Measurements from ENCODE around the gene DSCAM. TPM values are rescaled to one million over a fixed set of nuclear protein-coding genes. Genes with fewer than 3 reads are reported as not detected.

DSCAM gene
- total RNA-seq, 1 donor from 2014 or later = 4.4 TPM

GRCh38 chr21:40819071-40819900 is 27.7 kb downstream of the DSCAM start:
- Mint-ChIP-seq H3K27ac (ENCODE audit: unreplicated experiment) (no peak overlapping the region), H3K36me3 (ENCODE audit: unreplicated experiment) (peaks cover 6% of the 10 kb centered on the region), H3K27me3 (ENCODE audit: unreplicated experiment) (peaks cover 2% of the 10 kb centered on the region), H3K4me3 (ENCODE audit: unreplicated experiment) (no peak overlapping the region), H3K9me3 (ENCODE audit: unreplicated experiment) (no peaks in the 10 kb centered on the region), H3K4me1 (ENCODE audit: low read depth, unreplicated experiment) (peaks cover 4% of the 10 kb centered on the region)
- TF ChIP-seq CTCF (IDR thresholded peaks at IDR 0.05; ENCODE audit: partially characterized antibody, unreplicated experiment) = no peak
- no peak for DNase-seq

GRCh38 chr21:40813918-40814317 is 33.0 kb downstream of the DSCAM start:
- H3K27me3 Mint-ChIP-seq (ENCODE audit: unreplicated experiment) = peaks cover 2% of the 10 kb centered on the region
- no peak overlapping the region for H3K4me3 Mint-ChIP-seq (ENCODE audit: unreplicated experiment)
- H3K27ac Mint-ChIP-seq (ENCODE audit: unreplicated experiment) = no peak overlapping the region
- H3K36me3 Mint-ChIP-seq (ENCODE audit: unreplicated experiment) = no peaks in the 10 kb centered on the region
- peaks cover 6% of the 10 kb centered on the region for H3K4me1 Mint-ChIP-seq (ENCODE audit: low read depth, unreplicated experiment)
- DNase-seq = no peak
- no peak for TF ChIP-seq CTCF (IDR thresholded peaks at IDR 0.05; ENCODE audit: partially characterized antibody, unreplicated experiment)
- H3K9me3 Mint-ChIP-seq (ENCODE audit: unreplicated experiment) = peaks cover 1% of the 10 kb centered on the region

- H3K36me3 Mint-ChIP-seq (ENCODE audit: unreplicated experiment) = no peaks in the 10 kb centered on the region
- TF ChIP-seq CTCF (IDR thresholded peaks at IDR 0.05; ENCODE audit: partially characterized antibody, unreplicated experiment) = no peak
- H3K4me1 Mint-ChIP-seq (ENCODE audit: low read depth, unreplicated experiment) = peaks cover 6% of the 10 kb centered on the region
- no peak for DNase-seq
- peaks cover 1% of the 10 kb centered on the region for H3K9me3 Mint-ChIP-seq (ENCODE audit: unreplicated experiment)
- H3K27me3 Mint-ChIP-seq (ENCODE audit: unreplicated experiment) = no peaks in the 10 kb centered on the region
- H3K27ac Mint-ChIP-seq (ENCODE audit: unreplicated experiment) = peak overlapping the region; percentile 52
- no peak overlapping the region for H3K4me3 Mint-ChIP-seq (ENCODE audit: unreplicated experiment)
These were observed 37.2 kb downstream of the DSCAM start for GRCh38 chr21:40809673-40810197.

DNA sequence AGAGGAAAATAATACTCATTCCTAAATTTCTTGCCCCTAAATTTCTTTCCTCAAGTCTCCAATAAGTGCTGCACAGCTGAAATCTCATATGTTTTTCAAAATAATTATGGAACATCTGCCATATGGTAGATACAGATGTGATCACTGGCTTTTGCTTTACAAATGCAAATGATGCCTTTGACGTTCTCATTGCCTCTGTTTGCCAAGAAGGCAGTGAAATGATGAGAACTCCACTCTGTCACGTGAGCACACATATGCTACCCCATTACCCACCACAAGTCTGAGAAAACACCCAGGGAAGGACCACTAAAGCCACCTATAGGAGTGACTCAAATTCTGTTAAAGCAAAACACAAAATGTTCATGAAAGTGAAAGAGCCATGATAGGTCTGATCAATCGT is 43.9 kb downstream of the DSCAM start:
- Mint-ChIP-seq H3K27me3 (ENCODE audit: unreplicated experiment) (peaks cover 2% of the 10 kb centered on the region), H3K36me3 (ENCODE audit: unreplicated experiment) (peaks cover 19% of the 10 kb centered on the region), H3K4me3 (ENCODE audit: unreplicated experiment) (no peak overlapping the region), H3K4me1 (ENCODE audit: low read depth, unreplicated experiment) (peaks cover 2% of the 10 kb centered on the region), H3K9me3 (ENCODE audit: unreplicated experiment) (peaks cover 6% of the 10 kb centered on the region), H3K27ac (ENCODE audit: unreplicated experiment) (no peak overlapping the region)
- DNase-seq = no peak
- no peak for TF ChIP-seq CTCF (IDR thresholded peaks at IDR 0.05; ENCODE audit: partially characterized antibody, unreplicated experiment)

DNA sequence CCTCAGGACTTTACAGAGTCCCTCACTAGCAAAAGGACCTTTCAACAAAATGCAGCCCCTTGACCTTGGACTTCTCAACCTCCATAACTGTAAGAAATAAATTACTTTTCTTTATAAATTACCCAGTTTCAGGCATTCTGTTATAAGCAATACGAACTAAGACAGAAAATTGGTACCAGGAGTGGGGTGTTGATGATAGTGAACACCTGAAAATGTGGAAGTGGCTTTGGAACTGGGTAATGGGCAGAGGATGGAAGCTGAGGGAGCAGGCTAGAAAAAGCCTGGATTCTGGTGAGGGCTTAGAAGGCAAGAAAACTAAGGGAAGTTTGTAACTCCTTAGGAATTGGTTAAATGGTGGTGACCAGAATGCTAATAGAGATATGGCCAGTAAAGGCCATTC is 46.8 kb downstream of the DSCAM start:
- Mint-ChIP-seq H3K27ac (ENCODE audit: unreplicated experiment) (no peak overlapping the region), H3K36me3 (ENCODE audit: unreplicated experiment) (peaks cover 19% of the 10 kb centered on the region), H3K9me3 (ENCODE audit: unreplicated experiment) (peaks cover 6% of the 10 kb centered on the region), H3K27me3 (ENCODE audit: unreplicated experiment) (peaks cover 2% of the 10 kb centered on the region), H3K4me1 (ENCODE audit: low read depth, unreplicated experiment) (peaks cover 2% of the 10 kb centered on the region), H3K4me3 (ENCODE audit: unreplicated experiment) (no peak overlapping the region)
- TF ChIP-seq CTCF (IDR thresholded peaks at IDR 0.05; ENCODE audit: partially characterized antibody, unreplicated experiment) = no peak
- DNase-seq = no peak
